ENCODE data around the gene ATP6V1F.

ATP6V1F gene

DNA sequence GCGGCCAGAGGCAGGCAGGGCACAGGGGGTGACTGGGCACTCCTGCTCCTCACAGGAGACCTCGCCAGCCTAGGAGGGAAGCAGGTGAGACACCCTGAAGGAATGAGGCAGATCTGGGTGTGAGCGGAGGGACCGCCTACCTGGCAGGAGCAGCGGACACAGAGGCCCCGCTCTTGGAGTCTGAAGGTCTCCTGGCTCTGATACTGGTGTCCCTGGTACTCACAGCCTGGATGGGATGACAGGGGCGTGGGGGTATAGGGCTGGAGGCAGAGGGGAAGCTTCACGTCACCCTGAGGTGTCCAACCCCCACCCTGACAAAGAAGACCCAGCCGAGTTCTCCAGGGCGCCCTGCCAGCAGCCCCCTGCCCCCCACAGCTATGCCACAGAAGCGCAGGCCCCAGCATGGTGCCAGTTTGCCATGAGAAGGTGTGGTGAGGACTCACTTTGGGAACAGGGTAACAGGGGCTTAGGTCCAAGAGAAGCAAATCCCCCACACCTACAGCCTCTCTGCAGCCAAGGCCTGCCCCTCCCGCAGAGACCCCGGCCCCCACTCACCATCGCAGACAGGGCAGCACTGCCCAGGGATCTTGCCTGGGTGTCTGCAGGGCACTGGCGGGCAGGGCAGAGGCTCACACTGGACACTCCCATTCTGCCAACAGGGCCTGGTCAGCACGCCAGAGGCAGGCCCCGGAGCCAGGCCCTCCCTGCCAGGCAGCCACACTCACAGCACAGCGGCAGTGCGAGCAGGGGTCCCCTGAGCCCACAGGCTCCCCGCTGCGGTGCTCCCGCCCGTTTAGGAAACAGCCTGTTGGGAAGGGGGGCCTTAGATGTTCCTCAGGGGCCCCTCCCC lies 30.8 kb downstream of the ATP6V1F start:
- ChIA-PET POLR2A (no interaction called here), CTCF (interaction anchor here (1.3 to 2.2 kb wide), 3 partner anchors 10 to 16 kb away, joined by 3 to 11 read pairs (median 3); partner anchors contain the start of gene KCP)
- DNase-seq (ENCODE audit: extremely low spot score): no peak
- TF ChIP-seq CTCF (IDR thresholded peaks at IDR 0.05; ENCODE audit: control extremely low read depth, extremely low read depth, low read depth, missing control alignments): no peak

GRCh38 chr7:128894101-128894440 lies 31.4 kb downstream of the ATP6V1F start:
- CTCF ChIA-PET: interaction anchor here (1.3 to 2.2 kb wide), 3 partner anchors 10 to 16 kb away, joined by 3 to 11 read pairs (median 3); partner anchors contain the start of gene KCP
- POLR2A ChIA-PET: no interaction called here
- no peak for TF ChIP-seq CTCF (IDR thresholded peaks at IDR 0.05; ENCODE audit: control extremely low read depth, extremely low read depth, low read depth, missing control alignments)
- no peak for DNase-seq (ENCODE audit: extremely low spot score)

GRCh38 chr7:128895320-128895719 lies 32.7 kb downstream of the ATP6V1F start:
- no peak for DNase-seq (ENCODE audit: extremely low spot score)
- POLR2A ChIA-PET: no interaction called here
- CTCF ChIA-PET: interaction anchor here (0.7 kb wide), 1 partner anchor 12 kb away, joined by 3 read pairs; no protein-coding TSS in a partner anchor
- TF ChIP-seq CTCF (IDR thresholded peaks at IDR 0.05; ENCODE audit: control extremely low read depth, extremely low read depth, low read depth, missing control alignments): no peak

GRCh38 chr7:128899392-128899791 lies 36.7 kb downstream of the ATP6V1F start:
- ChIA-PET CTCF (interaction anchor here (2.4 to 5.6 kb wide), 2 partner anchors 16 to 191 kb away, joined by 16 to 28 read pairs; no protein-coding TSS in a partner anchor), POLR2A (no interaction called here)
- DNase-seq (ENCODE audit: extremely low spot score): no peak
- no peak for TF ChIP-seq CTCF (IDR thresholded peaks at IDR 0.05; ENCODE audit: control extremely low read depth, extremely low read depth, low read depth, missing control alignments)

GRCh38 chr7:128900237-128900636 lies 37.6 kb downstream of the ATP6V1F start:
- POLR2A ChIA-PET: no interaction called here
- CTCF ChIA-PET: interaction anchor here (2.4 to 5.6 kb wide), 2 partner anchors 17 to 191 kb away, joined by 16 to 28 read pairs; no protein-coding TSS in a partner anchor
- no peak for DNase-seq (ENCODE audit: extremely low spot score)
- no peak for TF ChIP-seq CTCF (IDR thresholded peaks at IDR 0.05; ENCODE audit: control extremely low read depth, extremely low read depth, low read depth, missing control alignments)

DNA sequence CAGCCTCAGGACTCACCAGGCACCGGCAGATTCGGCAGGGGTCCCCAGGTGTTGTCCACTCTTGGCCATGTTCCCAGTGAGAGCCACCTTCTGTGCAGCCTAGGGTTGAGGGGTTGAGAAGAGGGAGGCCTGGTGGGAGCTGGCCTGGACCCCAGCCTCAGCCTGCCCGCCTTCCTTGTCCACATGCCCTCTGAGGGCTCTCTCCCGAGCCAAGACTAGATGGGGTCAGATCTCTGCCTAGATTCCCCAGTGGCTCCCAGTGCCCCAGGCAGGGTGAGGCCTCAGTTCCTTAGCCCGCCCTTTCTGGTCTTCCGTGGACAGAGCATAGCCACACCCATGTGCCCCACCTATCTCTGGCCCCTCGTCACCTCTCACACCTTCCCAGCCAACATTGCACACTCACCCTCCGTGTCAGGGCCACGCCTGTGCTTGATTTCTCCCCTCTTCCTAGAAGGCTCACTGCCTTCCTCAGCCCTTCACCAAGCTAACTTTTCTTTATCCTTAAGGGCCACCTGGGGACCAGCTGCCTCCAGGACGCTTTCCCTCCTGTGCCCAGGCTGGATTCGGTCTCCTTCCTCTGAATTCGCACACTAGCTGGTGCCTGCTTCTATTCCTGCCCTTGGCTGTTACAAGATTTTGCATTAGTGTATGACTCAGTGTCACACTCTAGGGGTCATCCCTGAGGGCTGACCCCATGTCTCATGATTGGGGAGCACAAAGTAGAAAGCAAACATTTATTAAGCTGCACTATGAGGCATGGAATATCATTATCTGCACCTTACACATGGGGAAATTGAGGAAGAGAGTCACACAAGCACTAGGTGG lies 40.3 kb downstream of the ATP6V1F start:
- POLR2A ChIA-PET: interaction anchor here (0.6 kb wide), 1 partner anchor 197 kb away, joined by 3 read pairs; no protein-coding TSS in a partner anchor
- no peak for DNase-seq (ENCODE audit: extremely low spot score)
- TF ChIP-seq CTCF (IDR thresholded peaks at IDR 0.05; ENCODE audit: control extremely low read depth, extremely low read depth, low read depth, missing control alignments): no peak
- CTCF ChIA-PET: interaction anchor here (0.7 to 5.6 kb wide), 20 partner anchors 11 to 368 kb away, joined by 3 to 28 read pairs (median 4); no protein-coding TSS in a partner anchor

Measured in GM10248 (cell line).